H9 (cell line): ENCODE results near the gene GHRHR. TPM values are rescaled to one million over a fixed set of nuclear protein-coding genes. Genes with fewer than 3 reads are reported as not detected.

Experiments
- DNase-seq: peaks from one replicate; pipeline ENCODE4 v3.0.0-alpha.2; 2017
- H2AFZ ChIP-seq: one replicate; pipeline ENCODE4 v1.6.1; 2013; ENCODE audit warnings: mild to moderate bottlenecking, low read length, control low read depth, moderate library complexity
- H2AK5ac ChIP-seq: 2 replicates; pipeline ENCODE4 v1.6.1; 2013; ENCODE audit warnings: low read length, control low read depth, mixed read lengths; ENCODE audit not compliant: insufficient read length
- H2BK120ac ChIP-seq: one replicate; pipeline ENCODE4 v1.6.1; 2013; ENCODE audit warnings: low read depth, mild to moderate bottlenecking, low read length, control low read depth, inconsistent platforms; ENCODE audit not compliant: poor library complexity, severe bottlenecking
- H2BK12ac ChIP-seq: 2 replicates; pipeline ENCODE4 v1.6.1; 2013; ENCODE audit warnings: low read length, control low read depth, mixed read lengths, low read depth; ENCODE audit not compliant: insufficient read length
- H2BK15ac ChIP-seq: 2 replicates; pipeline ENCODE4 v1.6.1; 2013; ENCODE audit warnings: low read depth, low read length, control low read depth
- H2BK20ac ChIP-seq: one replicate; pipeline ENCODE4 v1.6.1; 2013; ENCODE audit warnings: low read depth, mild to moderate bottlenecking, low read length, control low read depth, inconsistent platforms; ENCODE audit not compliant: poor library complexity, severe bottlenecking
- H2BK5ac ChIP-seq: 2 replicates; pipeline ENCODE4 v1.6.1; 2013; ENCODE audit warnings: low read length, control low read depth, mixed read lengths; ENCODE audit not compliant: insufficient read length
- H3K14ac ChIP-seq: 2 replicates; pipeline ENCODE4 v1.6.1; 2013; ENCODE audit warnings: low read length, control low read depth; ENCODE audit not compliant: insufficient read depth
- H3K18ac ChIP-seq: 2 replicates; pipeline ENCODE4 v1.6.1; 2013; ENCODE audit warnings: low read depth, mild to moderate bottlenecking, mixed read lengths, low read length, control low read depth; ENCODE audit not compliant: insufficient read length
- H3K23ac ChIP-seq: 2 replicates; pipeline ENCODE4 v1.6.1; 2013; ENCODE audit warnings: low read length, control low read depth, mixed read lengths, low read depth; ENCODE audit not compliant: insufficient read length
- H3K23me2 ChIP-seq: 2 replicates; pipeline ENCODE4 v1.6.1; 2013; ENCODE audit warnings: low read depth, mild to moderate bottlenecking, mixed read lengths, low read length, control low read depth; ENCODE audit not compliant: insufficient read length, poor library complexity, severe bottlenecking
- H3K27ac ChIP-seq: 2 replicates; pipeline ENCODE4 v1.5.1; 2013; ENCODE audit warnings: low read length, control low read depth, mixed read lengths, low read depth; ENCODE audit not compliant: insufficient read length
- H3K27me3 ChIP-seq: 2 replicates; pipeline ENCODE4 v1.6.1; 2013; ENCODE audit warnings: low read length, control low read depth, inconsistent platforms; ENCODE audit not compliant: insufficient read depth
- H3K4ac ChIP-seq: 2 replicates; pipeline ENCODE4 v1.6.1; 2013; ENCODE audit warnings: low read depth, mild to moderate bottlenecking, control low read depth, inconsistent platforms, low read length, moderate library complexity
- H3K4me1 ChIP-seq: 2 replicates; pipeline ENCODE4 v1.6.1; 2013; ENCODE audit warnings: low read length, control low read depth, inconsistent platforms; ENCODE audit not compliant: insufficient read depth
- H3K4me2 ChIP-seq: 2 replicates; pipeline ENCODE4 v1.6.1; 2013; ENCODE audit warnings: low read length, control low read depth, mixed read lengths; ENCODE audit not compliant: insufficient read length, insufficient read depth
- H3K56ac ChIP-seq: 2 replicates; pipeline ENCODE4 v1.6.1; 2013; ENCODE audit warnings: low read depth, mild to moderate bottlenecking, mixed read lengths, low read length, control low read depth; ENCODE audit not compliant: insufficient read length
- H3K79me1 ChIP-seq: 2 replicates; pipeline ENCODE4 v1.6.1; 2013; ENCODE audit warnings: low read depth, mild to moderate bottlenecking, moderate library complexity, low read length, control low read depth, inconsistent platforms; ENCODE audit not compliant: insufficient read depth, poor library complexity, severe bottlenecking
- H3K79me2 ChIP-seq: 2 replicates; pipeline ENCODE4 v1.6.1; 2013; ENCODE audit warnings: low read length, control low read depth, inconsistent platforms; ENCODE audit not compliant: insufficient read depth
- H3K9ac ChIP-seq: 2 replicates; pipeline ENCODE4 v1.6.1; 2013; ENCODE audit warnings: low read length, control low read depth, mixed read lengths; ENCODE audit not compliant: insufficient read length; ENCODE audit errors: extremely low read depth
- H3K9me3 ChIP-seq: one replicate; pipeline ENCODE4 v1.6.1; 2013; ENCODE audit warnings: low read depth, low read length, inconsistent platforms; ENCODE audit not compliant: control insufficient read depth
- H3T11ph ChIP-seq: one replicate; pipeline ENCODE4 v1.6.1; 2013; ENCODE audit warnings: mild to moderate bottlenecking, low read length, control low read depth, inconsistent platforms
- H4K20me1 ChIP-seq: one replicate; pipeline ENCODE4 v1.6.1; 2013; ENCODE audit not compliant: control insufficient read depth, insufficient read length, insufficient read depth
- H4K5ac ChIP-seq: 2 replicates; pipeline ENCODE4 v1.6.1; 2013; ENCODE audit warnings: low read depth, mild to moderate bottlenecking, mixed read lengths, low read length, control low read depth; ENCODE audit not compliant: insufficient read length
- H4K8ac ChIP-seq: replicated peaks from 2 replicates; pipeline ENCODE4 v1.6.1; 2013; ENCODE audit warnings: low read length, control low read depth, mixed read lengths, low read depth; ENCODE audit not compliant: insufficient read length
- H4K91ac ChIP-seq: 2 replicates; pipeline ENCODE4 v1.6.1; 2013; ENCODE audit warnings: low read depth, mild to moderate bottlenecking, moderate library complexity, mixed read lengths, low read length, control low read depth; ENCODE audit not compliant: insufficient read length
- H3K27ac Mint-ChIP-seq, 3 experiments: 2 replicates in 2 of 3; 3 replicates in 1 of 3; pipeline ENCODE4 v1.8.0; 2020 to 2021; ENCODE audit warnings: mixed read lengths in 3 of 3, mild to moderate bottlenecking in 1 of 3, moderate library complexity in 1 of 3
- H3K27me3 Mint-ChIP-seq: 2 replicates; pipeline ENCODE4 v1.8.0; 2021; ENCODE audit warnings: low read depth, mild to moderate bottlenecking, moderate library complexity, mixed read lengths
- H3K36me3 Mint-ChIP-seq, 3 experiments: 2 replicates in 2 of 3; 3 replicates in 1 of 3; pipeline ENCODE4 v1.8.0; 2020 to 2021; ENCODE audit warnings: low read depth in 3 of 3, mixed read lengths in 3 of 3; ENCODE audit not compliant: insufficient read depth in 1 of 3
- H3K4me1 Mint-ChIP-seq, 2 experiments: 2 replicates each; pipeline ENCODE4 v1.8.0; 2020; ENCODE audit warnings: mixed read lengths in 2 of 2
- H3K4me3 Mint-ChIP-seq, 2 experiments: 2 replicates in 1 of 2; 3 replicates in 1 of 2; pipeline ENCODE4 v1.8.0; 2020 to 2021; ENCODE audit warnings: mild to moderate bottlenecking in 2 of 2, mixed read lengths in 2 of 2, moderate library complexity in 1 of 2
- H3K9me3 Mint-ChIP-seq, 2 experiments: 2 replicates in 1 of 2; 3 replicates in 1 of 2; pipeline ENCODE4 v1.8.0; 2020; ENCODE audit warnings: mild to moderate bottlenecking in 2 of 2, mixed read lengths in 2 of 2, moderate library complexity in 1 of 2
- CTCF ChIP-seq: fragments of 200-600 bp; sonication (generic); conservative IDR thresholded peaks from 3 replicates; pipeline ENCODE4 v1.8.0; 2021; ENCODE audit warnings: antibody characterized with exemption, mild to moderate bottlenecking
- WGBS: extraction: QIAGEN DNeasy Blood & Tissue Kit; methylation state at CpG from one replicate; pipeline ENCODE4 v1.1.7; 2013; ENCODE audit warnings: missing lambda C conversion rate, low lambda C conversion rate, mixed read lengths; ENCODE audit not compliant: insufficient read length; ENCODE audit errors: extremely low coverage; 5-methylcytosine and 5-hydroxymethylcytosine counted together
- total RNA-seq: library from RNA; stranded (reverse); gene quantifications from 2 replicates; pipeline ENCODE4 v1.2.1, GENCODE V29; 2021

Gene GHRHR
- total RNA-seq, 1 experiment from 2014 or later, result 7.4 TPM

GRCh38 chr7:30970074-30970473, 6.3 kb downstream of the GHRHR start:
- Histone ChIP-seq H2BK15ac (no peak overlapping the region), H2AK5ac (no peak overlapping the region), H2BK20ac (no peak overlapping the region), H3K27me3 (no peaks in the 10 kb centered on the region), H2AFZ (no peak overlapping the region), H3K4ac (no peak overlapping the region), H3K23me2 (no peaks in the 10 kb centered on the region), H3K4me1 (no peaks in the 10 kb centered on the region; the same call in 1 of the 2 replicates), H3K27ac (no peak overlapping the region), H3K23ac (no peak overlapping the region), H3K4me2 (no peak overlapping the region), H3K18ac (no peak overlapping the region), H4K91ac (no peak overlapping the region), H3T11ph (no peak overlapping the region), H3K14ac (no peak overlapping the region), H3K9me3 (no peaks in the 10 kb centered on the region), H3K56ac (no peak overlapping the region), H2BK120ac (no peak overlapping the region), H3K79me2 (no peaks in the 10 kb centered on the region), H4K20me1 (no peaks in the 10 kb centered on the region), H2BK12ac (no peak overlapping the region), H3K79me1 (no peaks in the 10 kb centered on the region), H4K5ac (no peak overlapping the region), H4K8ac (no peak overlapping the region), H3K9ac (no peak overlapping the region), H2BK5ac (no peak overlapping the region)
- peaks cover 44% of the 10 kb centered on the region for H3K27me3 Mint-ChIP-seq
- no peak overlapping the region for H3K27ac Mint-ChIP-seq
- no CpG with 5 or more reads among the region's 5 CpGs for WGBS
- no peak for TF ChIP-seq CTCF
- peaks cover 17 to 25% of the 10 kb centered on the region in 2 experiments for H3K4me1 Mint-ChIP-seq
- DNase-seq, result no peak
- H3K4me3 Mint-ChIP-seq, result no peak overlapping the region
- H3K36me3 Mint-ChIP-seq, result no peaks in the 10 kb centered on the region
- H3K9me3 Mint-ChIP-seq, result no peaks in the 10 kb centered on the region
